HepG2 (cell line): Measurements from ENCODE around the gene SLC43A1. TPM values are rescaled to one million over a fixed set of nuclear protein-coding genes. Genes with fewer than 3 reads are reported as not detected.

Experiments used
- CAMTA2 ChIP-seq: sonication (generic); formaldehyde crosslinking; IDR thresholded peaks from 2 replicates; pipeline ENCODE4 v1.4.0; 2020; ENCODE audit warnings: mild to moderate bottlenecking, missing genetic modification reagents, borderline replicate concordance
- ELF4 ChIP-seq: sonication (generic); formaldehyde crosslinking; IDR thresholded peaks from 2 replicates; pipeline ENCODE4 v1.5.0; 2020; ENCODE audit warnings: missing genetic modification reagents, mild to moderate bottlenecking, moderate library complexity, borderline replicate concordance
- EP300 ChIP-seq, 3 experiments: sonication (generic) in 1 of 3; formaldehyde crosslinking in 1 of 3; IDR thresholded peaks; 2 replicates each; pipeline versions ENCODE4 v1.5.1 to v1.6.1; 2011 to 2020; ENCODE audit warnings: low read depth in 2 of 3, low read length in 2 of 3, borderline replicate concordance in 1 of 3, improper control_type of control experiment in 1 of 3, mild to moderate bottlenecking in 1 of 3, missing genetic modification reagents in 1 of 3, moderate library complexity in 1 of 3
- ESRRA ChIP-seq: sonication (generic); formaldehyde crosslinking; IDR thresholded peaks from 2 replicates; pipeline ENCODE4 v1.5.1; 2020; ENCODE audit warnings: mild to moderate bottlenecking, low read depth, missing genetic modification reagents
- HDAC1 ChIP-seq: sonication (generic); formaldehyde crosslinking; IDR thresholded peaks from 2 replicates; pipeline ENCODE4 v1.5.1; 2020; ENCODE audit warnings: mild to moderate bottlenecking, missing genetic modification reagents
- ISX ChIP-seq: sonication (generic); formaldehyde crosslinking; conservative IDR thresholded peaks from 2 replicates; pipeline ENCODE4 v1.5.0; 2020; ENCODE audit warnings: missing genetic modification reagents
- NR3C1 ChIP-seq: sonication (generic); formaldehyde crosslinking; IDR thresholded peaks from 2 replicates; pipeline ENCODE4 v1.4.0; 2020; ENCODE audit warnings: missing genetic modification reagents
- RARA ChIP-seq: IDR thresholded peaks from 2 replicates; pipeline ENCODE4 v1.6.1; 2016; ENCODE audit warnings: missing genetic modification reagents, missing compliant biosample characterization
- SOX13 ChIP-seq, 3 experiments: fragments of 450-650 bp in 1 of 3; sonication (generic) in 1 of 3; formaldehyde crosslinking in 1 of 3; IDR thresholded peaks in 2 of 3; conservative IDR thresholded peaks in 1 of 3; 2 replicates each; pipeline versions ENCODE4 v1.5.0 to v1.6.1; 2016 to 2020; ENCODE audit warnings: antibody characterized with exemption in 1 of 3, mild to moderate bottlenecking in 1 of 3, missing compliant biosample characterization in 1 of 3, missing genetic modification reagents in 1 of 3, moderate library complexity in 1 of 3
- TAF1 ChIP-seq: sonication (generic); formaldehyde crosslinking; IDR thresholded peaks from 2 replicates; pipeline ENCODE4 v1.4.0; 2020; ENCODE audit warnings: missing genetic modification reagents
- TOPORS ChIP-seq: sonication (generic); formaldehyde crosslinking; IDR thresholded peaks from 2 replicates; pipeline ENCODE4 v1.8.0; 2023; ENCODE audit warnings: mild to moderate bottlenecking, missing genetic modification reagents
- TRIM24 ChIP-seq: sonication (generic); formaldehyde crosslinking; IDR thresholded peaks from 2 replicates; pipeline ENCODE4 v1.8.0; 2022; ENCODE audit warnings: mild to moderate bottlenecking, missing genetic modification reagents
- ZBTB38 ChIP-seq: sonication (generic); formaldehyde crosslinking; IDR thresholded peaks from 2 replicates; pipeline ENCODE4 v1.5.1; 2020; ENCODE audit warnings: mild to moderate bottlenecking, missing genetic modification reagents
- ZFP82 ChIP-seq: sonication (generic); formaldehyde crosslinking; IDR thresholded peaks from 2 replicates; pipeline ENCODE4 v1.5.1; 2020; ENCODE audit warnings: mild to moderate bottlenecking, missing genetic modification reagents, borderline replicate concordance
- ZNF12 ChIP-seq: sonication (generic); formaldehyde crosslinking; IDR thresholded peaks from 2 replicates; pipeline ENCODE4 v1.5.0; 2020; ENCODE audit warnings: missing genetic modification reagents
- ZNF160 ChIP-seq: sonication (generic); formaldehyde crosslinking; IDR thresholded peaks from 2 replicates; pipeline ENCODE4 v1.8.0; 2022; ENCODE audit warnings: mild to moderate bottlenecking, inconsistent platforms, missing genetic modification reagents
- ZNF205 ChIP-seq: IDR thresholded peaks from 2 replicates; pipeline ENCODE4 v1.6.1; 2018; ENCODE audit warnings: missing biosample characterization, missing genetic modification reagents
- ZNF296 ChIP-seq: sonication (generic); formaldehyde crosslinking; conservative IDR thresholded peaks from 2 replicates; pipeline ENCODE4 v1.5.0; 2020; ENCODE audit warnings: mild to moderate bottlenecking, missing genetic modification reagents
- ZNF672 ChIP-seq: sonication (generic); formaldehyde crosslinking; IDR thresholded peaks from 2 replicates; pipeline ENCODE4 v1.8.1; 2022; ENCODE audit warnings: missing genetic modification reagents
- ZNF674 ChIP-seq: sonication (generic); formaldehyde crosslinking; IDR thresholded peaks from 2 replicates; pipeline ENCODE4 v1.5.0; 2020; ENCODE audit warnings: low read depth, mild to moderate bottlenecking, missing genetic modification reagents
- ZNF746 ChIP-seq: sonication (generic); formaldehyde crosslinking; IDR thresholded peaks from 2 replicates; pipeline ENCODE4 v1.8.0; 2022; ENCODE audit warnings: mild to moderate bottlenecking, missing genetic modification reagents
- ZNF747 ChIP-seq: sonication (generic); formaldehyde crosslinking; IDR thresholded peaks from 2 replicates; pipeline ENCODE4 v1.8.1; 2023; ENCODE audit warnings: missing genetic modification reagents, mild to moderate bottlenecking, borderline replicate concordance
- ZNF766 ChIP-seq: sonication (generic); formaldehyde crosslinking; IDR thresholded peaks from 2 replicates; pipeline ENCODE4 v1.5.0; 2020; ENCODE audit warnings: missing genetic modification reagents, borderline replicate concordance
- polyA plus RNA-seq, 8 experiments: library from polyadenylated mRNA; depleted of rRNA in 3 of 8; stranded (reverse) in 7 of 8; unstranded in 1 of 8; fragments of >200 nt; fragmentation: Illumina TruSeq in 4 of 8; extraction: Trizol in 4 of 8; gene quantifications; 2 replicates each; pipeline versions ENCODE4 v1.2.1 to v1.2.3, GENCODE V29; 2011 to 2016; ENCODE audit warnings: low read depth in 4 of 8, missing spikeins in 1 of 8, mixed read lengths in 1 of 8; ENCODE audit not compliant: insufficient read depth in 1 of 8
- total RNA-seq, 5 experiments: library from RNA; depleted of rRNA; stranded (reverse); fragments of >200 nt; fragmentation: Illumina TruSeq; extraction: Trizol; gene quantifications; 2 replicates each; pipeline ENCODE4 v1.2.3, GENCODE V29; 2016; ENCODE audit warnings: low read depth in 1 of 5
- TF ChIP-seq, protein P1 (sequence below): IDR thresholded peaks from 2 replicates; pipeline ENCODE4 v1.6.1; 2016; ENCODE audit warnings: low read depth, borderline replicate concordance
- TF ChIP-seq, protein P2 (sequence below): sonication (generic); formaldehyde crosslinking; IDR thresholded peaks from 2 replicates; pipeline ENCODE4 v1.5.0; 2020; ENCODE audit warnings: missing genetic modification reagents
- TF ChIP-seq, protein P3 (sequence below): IDR thresholded peaks from 2 replicates; pipeline ENCODE4 v1.6.1; 2016; ENCODE audit warnings: low read depth, control low read depth
- TF ChIP-seq, protein P4 (sequence below), 2 experiments: fragments of 450-650 bp in 1 of 2; sonication (generic) in 1 of 2; formaldehyde crosslinking; IDR thresholded peaks; 2 replicates each; pipeline versions ENCODE4 v1.5.0 to v1.8.0; 2020 to 2022; ENCODE audit warnings: mild to moderate bottlenecking in 1 of 2, missing genetic modification reagents in 1 of 2

The SLC43A1 gene
- total and polyA plus RNA-seq, 2 of the 13 experiments (the other 11 are each of a cell fraction or from before 2014, with no cell fraction given), result 72.3 to 87.6 TPM

DNA sequence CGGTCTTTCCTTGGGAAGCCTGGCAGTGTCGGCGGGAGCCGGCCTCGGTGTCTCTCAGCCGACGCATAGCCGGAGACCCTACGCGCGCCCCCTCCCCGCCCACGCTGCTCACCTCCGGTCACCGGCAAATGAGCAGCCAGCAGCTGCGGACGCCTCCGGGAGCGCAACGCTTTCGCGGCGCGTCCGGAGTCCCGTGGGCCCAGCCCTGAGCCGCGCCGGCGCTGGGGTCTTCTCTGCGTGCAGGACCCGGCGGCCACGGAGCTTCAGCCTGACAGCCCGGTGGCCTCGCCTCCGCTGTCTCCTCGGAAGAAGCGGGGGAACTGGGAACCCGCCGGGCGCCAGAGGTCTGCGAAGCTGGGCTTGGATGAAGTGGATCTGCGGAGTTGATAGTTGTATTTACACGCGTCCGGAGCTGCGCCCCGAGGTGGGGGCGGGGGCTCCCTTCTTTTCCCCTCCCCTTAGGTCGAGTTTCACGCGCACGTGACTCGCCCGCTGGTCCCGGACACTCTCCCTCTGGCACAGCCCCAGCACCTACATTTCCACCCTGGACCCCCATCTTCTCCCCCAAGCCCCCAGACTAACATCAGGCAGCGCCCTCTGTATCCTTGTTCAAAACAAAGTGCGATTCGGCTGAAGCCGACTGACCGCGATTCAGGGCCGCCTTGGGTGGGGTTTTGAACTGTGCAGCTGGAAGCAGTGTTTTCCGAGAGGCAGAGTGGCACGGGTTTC is at the start of gene SLC43A1 (continued):
- TF ChIP-seq ZFP82 (CRISPR knock-in tag), result peak; percentile 54; the same call in 1 of the 2 replicates
- no peak for TF ChIP-seq SOX13 (IDR thresholded peaks at IDR 0.05)
- TF ChIP-seq SOX13 (CRISPR knock-in tag; conservative IDR thresholded peaks at IDR 0.05 in 1 of 2, IDR thresholded peaks at IDR 0.05 in 1 of 2), result peak in 1 of 2 experiments; percentile 54; a peak in 1 of 4 replicates
- no peak for TF ChIP-seq ZNF205 (CRISPR knock-in tag)
- TF ChIP-seq EP300 (IDR thresholded peaks at IDR 0.05; ENCODE audit: low read depth in 2 of 2, low read length in 2 of 2), result no peak
- no peak for TF ChIP-seq EP300 (CRISPR knock-in tag; IDR thresholded peaks at IDR 0.05; ENCODE audit: borderline replicate concordance)
- no peak for TF ChIP-seq TRIM24 (CRISPR knock-in tag)
- TF ChIP-seq HDAC1 (CRISPR knock-in tag), result peak; percentile 42; the same call in 1 of the 2 replicates
- TF ChIP-seq ZNF672, result no peak
- TF ChIP-seq ZNF674 (CRISPR knock-in tag), result no peak; the same call in 1 of the 2 replicates
- 0 out of 2 replicates have a peak, but pooled peaks have one; percentile 20 for TF ChIP-seq ZNF12 (CRISPR knock-in tag)
- TF ChIP-seq ZNF160 (CRISPR knock-in tag), result no peak
- TF ChIP-seq ESRRA (CRISPR knock-in tag), result peak; percentile 14; the same call in 1 of the 2 replicates
- 0 out of 2 replicates have a peak, but pooled peaks have one; percentile 44 for TF ChIP-seq ZNF766 (CRISPR knock-in tag)
- no peak for TF ChIP-seq ISX (CRISPR knock-in tag)
- no peak for TF ChIP-seq TOPORS
- TF ChIP-seq TAF1 (CRISPR knock-in tag), result peak; percentile 80
- 0 out of 2 replicates have a peak, but pooled peaks have one; percentile 34 for TF ChIP-seq RARA (CRISPR knock-in tag)
- TF ChIP-seq ZNF747, result peak; percentile 22; the same call in 1 of the 2 replicates
- no peak for TF ChIP-seq ELF4 (CRISPR knock-in tag)
- TF ChIP-seq, protein P1, sequence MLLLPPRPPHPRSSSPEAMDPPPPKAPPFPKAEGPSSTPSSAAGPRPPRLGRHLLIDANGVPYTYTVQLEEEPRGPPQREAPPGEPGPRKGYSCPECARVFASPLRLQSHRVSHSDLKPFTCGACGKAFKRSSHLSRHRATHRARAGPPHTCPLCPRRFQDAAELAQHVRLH (CRISPR knock-in tag), result peak; percentile 24; the same call in 1 of the 2 replicates
- no peak for TF ChIP-seq CAMTA2 (CRISPR knock-in tag)
- TF ChIP-seq, protein P2, sequence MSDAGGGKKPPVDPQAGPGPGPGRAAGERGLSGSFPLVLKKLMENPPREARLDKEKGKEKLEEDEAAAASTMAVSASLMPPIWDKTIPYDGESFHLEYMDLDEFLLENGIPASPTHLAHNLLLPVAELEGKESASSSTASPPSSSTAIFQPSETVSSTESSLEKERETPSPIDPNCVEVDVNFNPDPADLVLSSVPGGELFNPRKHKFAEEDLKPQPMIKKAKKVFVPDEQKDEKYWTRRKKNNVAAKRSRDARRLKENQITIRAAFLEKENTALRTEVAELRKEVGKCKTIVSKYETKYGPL (CRISPR knock-in tag), result no peak
- TF ChIP-seq, protein P3, sequence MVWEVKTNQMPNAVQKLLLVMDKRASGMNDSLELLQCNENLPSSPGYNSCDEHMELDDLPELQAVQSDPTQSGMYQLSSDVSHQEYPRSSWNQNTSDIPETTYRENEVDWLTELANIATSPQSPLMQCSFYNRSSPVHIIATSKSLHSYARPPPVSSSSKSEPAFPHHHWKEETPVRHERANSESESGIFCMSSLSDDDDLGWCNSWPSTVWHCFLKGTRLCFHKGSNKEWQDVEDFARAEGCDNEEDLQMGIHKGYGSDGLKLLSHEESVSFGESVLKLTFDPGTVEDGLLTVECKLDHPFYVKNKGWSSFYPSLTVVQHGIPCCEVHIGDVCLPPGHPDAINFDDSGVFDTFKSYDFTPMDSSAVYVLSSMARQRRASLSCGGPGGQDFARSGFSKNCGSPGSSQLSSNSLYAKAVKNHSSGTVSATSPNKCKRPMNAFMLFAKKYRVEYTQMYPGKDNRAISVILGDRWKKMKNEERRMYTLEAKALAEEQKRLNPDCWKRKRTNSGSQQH (CRISPR knock-in tag), result no peak
- TF ChIP-seq, protein P4, sequence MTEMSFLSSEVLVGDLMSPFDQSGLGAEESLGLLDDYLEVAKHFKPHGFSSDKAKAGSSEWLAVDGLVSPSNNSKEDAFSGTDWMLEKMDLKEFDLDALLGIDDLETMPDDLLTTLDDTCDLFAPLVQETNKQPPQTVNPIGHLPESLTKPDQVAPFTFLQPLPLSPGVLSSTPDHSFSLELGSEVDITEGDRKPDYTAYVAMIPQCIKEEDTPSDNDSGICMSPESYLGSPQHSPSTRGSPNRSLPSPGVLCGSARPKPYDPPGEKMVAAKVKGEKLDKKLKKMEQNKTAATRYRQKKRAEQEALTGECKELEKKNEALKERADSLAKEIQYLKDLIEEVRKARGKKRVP (CRISPR knock-in tag; IDR thresholded peaks at IDR 0.05), result peak in 1 of 2 experiments; percentile 62; a peak in 2 of 4 replicates
- peak; percentile 52; the same call in 1 of the 2 replicates for TF ChIP-seq ZNF746 (CRISPR knock-in tag)
- no peak for TF ChIP-seq ZNF296 (CRISPR knock-in tag)
- no peak for TF ChIP-seq NR3C1 (CRISPR knock-in tag)
- no peak for TF ChIP-seq ZBTB38 (CRISPR knock-in tag)
